ENCODE results near the gene AVEN. TPM values are rescaled to one million over a fixed set of nuclear protein-coding genes. Genes with fewer than 3 reads are reported as not detected.

AVEN gene
- total RNA-seq, 1 experiment from 2014 or later, result 52.4 TPM

DNA sequence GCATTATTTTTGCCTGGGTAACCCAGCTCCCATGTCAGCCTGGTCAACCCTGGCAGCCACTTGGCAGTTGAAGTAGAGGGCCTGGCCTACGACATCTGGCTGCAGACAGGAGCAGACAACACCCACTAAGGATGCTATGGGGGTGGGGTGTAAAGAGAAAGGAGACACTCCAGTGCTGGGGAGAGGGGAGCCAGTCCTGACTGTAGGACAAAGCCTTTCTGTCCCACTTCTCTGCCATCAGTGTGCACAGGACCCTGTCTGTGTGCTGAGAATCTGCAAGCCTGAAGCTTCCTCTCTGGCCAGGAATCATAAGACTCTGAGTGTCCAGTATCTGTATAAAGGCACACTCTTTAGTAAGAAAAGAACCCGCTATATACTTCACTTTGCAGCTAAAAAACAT is 167.0 kb downstream of the AVEN start:
- no peak for DNase-seq (ENCODE audit: low spot score)
- in situ Hi-C loops (cut with HindIII; ENCODE audit: low sequenced_read_pairs), result no loop called here

DNA sequence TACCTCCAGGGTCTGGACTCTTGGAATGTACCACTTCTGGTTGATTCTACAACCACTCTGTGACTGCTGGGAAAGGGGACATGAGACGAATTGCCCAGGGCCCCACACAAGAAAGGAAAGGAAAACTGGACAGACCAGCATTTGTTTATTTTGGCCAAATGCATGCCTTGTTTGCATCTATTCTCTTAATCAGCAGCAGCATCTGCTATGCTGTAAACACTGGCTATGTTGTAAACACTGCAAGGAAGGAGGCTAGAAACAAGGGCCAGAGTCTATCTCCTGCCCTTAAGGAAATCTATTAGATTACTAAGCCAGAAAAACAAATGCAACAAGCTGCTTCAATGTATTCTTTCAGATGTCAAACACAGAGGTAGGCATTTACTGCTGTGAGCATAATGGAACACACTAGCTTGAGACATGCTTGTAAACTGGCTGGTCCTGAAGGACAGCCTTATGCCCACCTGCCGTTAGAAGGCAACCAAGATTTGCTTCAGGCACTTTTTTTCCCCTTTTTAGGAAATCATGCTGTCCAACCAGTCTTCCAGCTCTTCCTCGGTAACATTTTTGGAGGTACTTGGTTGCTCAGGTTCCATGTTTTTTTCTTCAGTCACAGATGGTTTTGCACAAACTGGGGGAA is 172.8 kb downstream of the AVEN start:
- DNase-seq (ENCODE audit: low spot score), result no peak
- in situ Hi-C loops (cut with HindIII; ENCODE audit: low sequenced_read_pairs), result no loop called here

DNA sequence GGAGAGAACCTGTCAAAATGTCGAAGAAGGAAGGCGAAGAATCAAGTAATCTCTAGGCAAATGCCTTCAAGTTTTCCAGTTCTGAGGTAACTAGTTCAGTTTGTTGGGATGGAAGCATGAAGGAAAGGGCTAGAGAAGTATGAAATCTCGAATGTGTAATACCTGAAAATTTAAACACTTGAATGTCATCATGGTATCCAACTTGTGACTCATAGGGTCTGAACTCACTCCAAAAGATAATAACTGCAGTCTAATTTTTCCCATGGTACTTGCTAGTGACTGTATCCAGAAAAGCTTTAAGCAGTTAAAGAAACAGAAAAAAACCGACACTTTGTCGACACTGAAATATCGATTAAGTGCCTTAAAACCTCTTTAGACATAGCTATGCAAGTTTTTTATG is 173.6 kb downstream of the AVEN start:
- in situ Hi-C loops (cut with HindIII; ENCODE audit: low sequenced_read_pairs), result no loop called here
- no peak for DNase-seq (ENCODE audit: low spot score)

DNA sequence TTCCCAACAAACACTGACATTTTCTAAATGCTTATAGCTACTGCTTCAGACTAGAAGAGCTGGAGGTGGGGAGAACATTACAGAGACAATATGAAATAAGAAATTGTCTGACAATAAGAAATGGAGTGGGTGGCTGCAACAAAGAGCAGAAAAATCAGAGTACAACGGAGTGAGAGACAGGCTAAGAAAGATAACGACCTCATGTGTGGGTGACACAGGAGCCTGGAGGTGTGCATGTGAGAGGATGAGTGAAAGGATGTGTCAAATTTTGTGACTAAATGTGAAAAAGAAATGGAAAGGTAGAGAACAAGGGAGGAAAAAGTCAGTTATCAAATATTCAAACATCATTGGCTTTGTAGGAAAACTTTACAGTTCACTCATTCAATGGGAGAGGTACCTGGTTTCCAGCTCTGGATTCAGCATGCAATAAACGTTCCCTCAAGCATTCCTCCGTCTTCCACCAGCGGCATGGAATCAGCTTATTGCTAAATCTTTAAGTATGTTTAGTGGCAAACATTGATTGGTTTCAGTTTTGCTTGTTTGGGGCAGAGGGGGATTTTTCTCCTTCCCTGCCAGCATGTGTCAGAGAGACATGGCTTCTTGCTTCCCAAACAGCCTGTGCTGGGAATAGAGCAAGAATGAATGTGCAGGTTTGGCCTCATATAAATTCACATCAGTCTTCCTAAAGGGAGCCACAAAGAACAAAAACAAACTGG is 174.5 kb downstream of the AVEN start:
- in situ Hi-C loops (cut with HindIII; ENCODE audit: low sequenced_read_pairs), result no loop called here
- no peak for DNase-seq (ENCODE audit: low spot score)

DNA sequence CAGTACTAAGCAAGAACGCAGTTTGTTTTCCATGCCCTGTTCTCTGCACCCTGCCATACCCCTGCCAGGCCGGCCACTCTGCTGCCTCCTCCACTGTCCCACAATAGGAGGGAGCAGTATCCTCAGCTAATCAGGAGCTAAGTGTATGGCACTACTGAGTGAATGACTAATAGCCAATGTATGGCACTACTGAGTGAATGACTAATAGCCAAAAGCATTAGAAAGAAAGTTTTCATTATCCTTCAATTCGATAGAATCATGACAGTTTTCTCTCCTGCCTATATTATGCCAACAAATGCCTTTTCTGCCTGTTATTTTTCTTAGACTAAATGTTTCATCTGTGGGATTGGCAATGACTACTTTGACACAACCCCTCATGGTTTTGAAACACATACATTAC is 178.2 kb downstream of the AVEN start:
- in situ Hi-C loops (cut with HindIII; ENCODE audit: low sequenced_read_pairs), result no loop called here
- no peak for DNase-seq (ENCODE audit: low spot score)

DNA sequence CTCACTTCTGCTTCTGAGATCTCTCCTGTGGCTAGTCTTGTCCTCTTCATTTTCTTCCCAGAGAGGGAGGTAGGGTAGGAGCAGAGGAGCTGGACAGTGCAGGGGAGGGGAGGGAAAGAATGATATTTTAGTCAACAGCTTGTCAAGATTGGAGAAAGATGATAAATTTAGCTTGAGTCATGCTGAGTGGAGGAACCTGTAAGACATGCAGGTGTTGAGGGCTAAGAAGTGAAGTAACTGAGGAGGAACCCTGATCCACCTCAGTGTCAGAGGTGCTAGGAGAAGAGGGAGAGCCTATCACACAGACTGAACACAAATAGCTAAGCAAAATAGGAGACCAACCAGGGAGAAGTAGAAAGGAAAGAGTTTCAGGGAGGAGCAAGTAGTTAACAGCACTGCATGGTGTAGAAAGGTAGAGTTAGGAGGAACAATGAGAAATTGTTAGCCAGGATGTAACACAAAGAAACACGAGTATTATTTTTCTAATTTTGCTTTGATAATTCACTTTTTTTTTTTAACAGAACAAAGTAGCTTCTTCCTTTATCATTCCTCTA is 178.9 kb downstream of the AVEN start:
- DNase-seq (ENCODE audit: low spot score), result no peak
- in situ Hi-C loops (cut with HindIII; ENCODE audit: low sequenced_read_pairs), result no loop called here

DNA sequence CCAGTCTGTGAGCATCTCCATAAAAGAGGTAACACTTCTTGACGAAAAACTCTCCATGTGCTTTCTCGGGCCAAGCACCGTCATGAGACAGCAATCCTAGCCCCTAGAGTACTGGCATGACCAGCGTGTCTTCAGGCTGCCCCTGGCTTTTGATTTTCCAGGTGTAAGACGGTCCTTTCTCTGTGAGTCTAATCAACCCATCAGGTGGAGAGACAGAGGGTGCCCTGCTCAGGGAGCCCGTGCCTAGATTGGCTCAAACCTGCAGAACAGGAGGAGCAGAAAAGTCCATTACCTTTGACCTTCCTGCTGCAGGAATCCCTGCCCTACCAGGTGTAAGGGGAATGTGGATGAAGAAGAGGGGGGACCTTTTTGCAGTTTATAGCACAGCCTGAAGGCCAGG is 180.2 kb downstream of the AVEN start:
- in situ Hi-C loops (cut with HindIII; ENCODE audit: low sequenced_read_pairs), result no loop called here
- no peak for DNase-seq (ENCODE audit: low spot score)

DNA sequence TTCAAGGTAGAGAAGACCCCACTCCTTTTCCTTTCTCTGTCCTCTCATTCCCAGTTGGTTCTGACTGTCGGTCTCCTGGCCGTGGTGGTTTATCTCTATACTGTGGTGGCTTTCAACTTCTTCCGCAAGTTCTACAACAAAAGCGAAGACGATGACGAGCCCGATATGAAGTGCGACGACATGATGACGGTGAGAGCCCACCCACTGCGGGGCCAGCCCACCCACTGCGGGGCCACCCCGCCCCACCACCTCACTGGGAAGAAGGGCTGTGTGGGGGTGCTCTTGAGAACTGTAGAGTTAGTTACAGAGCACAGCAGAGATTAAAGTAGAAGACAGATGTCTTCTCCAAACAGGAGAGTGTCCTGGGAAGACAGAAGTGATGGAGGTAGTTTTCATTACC is 181.3 kb downstream of the AVEN start:
- no peak for DNase-seq (ENCODE audit: low spot score)
- in situ Hi-C loops (cut with HindIII; ENCODE audit: low sequenced_read_pairs), result no loop called here

DNA sequence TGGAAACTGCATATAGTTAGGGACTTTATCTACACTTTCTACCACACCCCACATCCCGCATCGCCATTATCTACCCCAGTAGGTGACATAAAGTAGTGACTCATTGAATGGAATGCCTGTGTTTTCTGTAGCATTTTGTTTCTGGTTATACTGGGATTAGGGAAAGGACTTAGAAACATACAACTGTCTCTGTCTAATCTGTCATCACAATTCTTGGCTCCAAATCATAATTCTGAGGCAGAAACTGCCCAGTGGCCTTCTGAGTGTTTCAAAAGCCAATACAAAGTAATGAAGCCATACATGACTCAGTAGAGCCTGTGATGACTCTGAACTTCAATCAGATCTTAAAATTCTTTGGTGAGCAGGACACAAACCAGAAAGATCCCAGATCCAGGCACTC is 186.4 kb downstream of the AVEN start:
- DNase-seq (ENCODE audit: low spot score), result no peak

DNA sequence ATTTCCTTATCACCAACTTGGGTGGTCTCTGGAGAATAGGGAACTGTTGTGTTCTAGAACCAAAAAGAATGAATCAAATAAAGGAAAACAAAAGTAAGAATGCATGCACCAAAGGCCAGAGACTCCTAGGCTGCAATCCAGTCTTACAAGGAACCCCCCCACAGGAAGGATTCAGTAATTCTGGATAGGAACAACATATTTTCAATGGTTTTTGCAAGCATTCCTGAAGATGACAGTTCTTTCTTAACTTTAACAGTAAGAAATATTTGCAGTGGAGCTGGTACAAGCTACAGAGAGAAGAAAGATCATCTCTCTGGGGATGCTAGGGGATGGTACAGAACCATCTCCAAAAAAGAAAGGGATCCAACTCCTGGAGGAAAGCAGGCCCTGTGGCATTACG is 186.9 kb downstream of the AVEN start:
- in situ Hi-C loops (cut with HindIII; ENCODE audit: low sequenced_read_pairs), result no loop called here
- no peak for DNase-seq (ENCODE audit: low spot score)

More for the DNA sequence above, 186.4 kb downstream of the AVEN start:
- in situ Hi-C loops (cut with HindIII; ENCODE audit: low sequenced_read_pairs), result no loop called here

DNA sequence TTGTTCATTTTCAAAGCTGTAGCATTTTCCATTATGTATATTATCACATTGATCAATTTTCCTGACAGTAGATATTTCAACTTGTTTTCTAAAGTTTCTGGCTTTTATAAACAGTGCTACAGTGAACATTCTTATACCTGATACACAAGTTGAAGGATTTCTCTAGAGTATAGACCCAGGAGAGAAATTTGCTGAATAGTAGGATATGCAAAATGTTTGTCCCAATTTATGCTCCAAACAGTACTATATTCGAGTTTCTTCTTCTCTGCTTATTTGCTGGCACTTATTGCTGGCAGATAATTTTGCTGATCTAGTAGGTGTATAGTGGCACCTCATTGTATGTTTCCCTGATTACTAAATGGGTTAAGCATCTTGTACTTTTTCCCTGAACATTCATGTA is 187.9 kb downstream of the AVEN start:
- in situ Hi-C loops (cut with HindIII; ENCODE audit: low sequenced_read_pairs), result no loop called here

DNA sequence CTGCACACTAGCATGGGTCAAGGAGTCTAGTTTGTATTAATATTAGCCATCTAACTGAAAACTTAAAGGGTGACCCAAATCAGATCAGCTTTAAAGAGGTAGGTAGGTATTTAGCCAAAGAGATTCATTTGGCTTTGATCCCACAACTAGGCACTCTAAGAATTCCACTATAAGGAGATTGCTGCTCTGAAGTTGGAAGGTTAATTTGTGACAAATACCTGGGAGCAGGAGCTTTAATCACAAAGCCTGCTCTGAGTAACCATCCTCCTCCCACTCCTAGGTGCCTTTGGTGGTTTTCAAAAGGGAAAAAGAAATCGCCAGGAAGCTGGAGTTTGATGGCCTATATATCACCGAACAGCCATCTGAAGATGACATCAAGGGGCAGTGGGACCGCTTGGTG is 191.0 kb downstream of the AVEN start:
- in situ Hi-C loops (cut with HindIII; ENCODE audit: low sequenced_read_pairs), result no loop called here
- no peak for DNase-seq (ENCODE audit: low spot score)

More for the DNA sequence above, 187.9 kb downstream of the AVEN start:
- no peak for DNase-seq (ENCODE audit: low spot score)

DNA sequence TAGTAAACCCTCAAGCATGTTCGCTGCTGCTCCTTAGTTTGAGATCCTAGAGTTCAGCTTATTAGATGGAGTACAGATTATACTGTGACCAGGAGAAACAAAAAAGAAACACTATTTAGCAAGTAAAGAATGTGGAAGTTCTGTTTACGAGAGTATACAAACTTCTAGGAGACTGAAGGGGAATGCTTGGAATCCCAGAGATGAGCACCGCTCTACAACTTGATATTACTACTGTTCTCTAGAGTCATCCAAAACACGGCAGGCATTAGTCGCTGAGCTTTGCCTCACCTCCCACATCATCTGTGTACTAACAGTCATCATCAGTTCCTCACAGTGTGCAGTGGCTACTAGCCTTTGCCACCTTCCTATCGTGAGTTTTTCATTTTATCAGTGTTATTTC is 192.1 kb downstream of the AVEN start:
- no peak for DNase-seq (ENCODE audit: low spot score)
- in situ Hi-C loops (cut with HindIII; ENCODE audit: low sequenced_read_pairs), result no loop called here

DNA sequence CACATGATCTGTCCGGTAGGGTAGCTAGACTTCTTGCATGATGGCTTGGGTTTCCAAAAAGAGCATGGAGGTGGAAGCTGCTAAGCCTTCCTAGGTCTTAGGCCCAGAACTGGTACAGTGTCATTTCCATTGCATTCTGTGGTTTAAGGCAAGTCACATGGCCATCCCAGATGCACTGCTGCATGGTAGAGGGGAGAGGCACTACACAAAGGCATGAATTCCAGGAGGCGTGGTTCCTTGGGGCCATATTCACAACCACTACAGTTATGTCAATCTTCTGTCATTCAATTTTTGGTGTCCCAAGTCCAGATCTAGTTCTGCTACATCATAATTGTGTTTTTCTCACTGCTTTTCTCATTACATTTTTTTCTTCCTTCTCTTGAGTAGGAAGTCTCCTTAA is 192.9 kb downstream of the AVEN start:
- in situ Hi-C loops (cut with HindIII; ENCODE audit: low sequenced_read_pairs), result no loop called here
- DNase-seq (ENCODE audit: low spot score), result no peak

DNA sequence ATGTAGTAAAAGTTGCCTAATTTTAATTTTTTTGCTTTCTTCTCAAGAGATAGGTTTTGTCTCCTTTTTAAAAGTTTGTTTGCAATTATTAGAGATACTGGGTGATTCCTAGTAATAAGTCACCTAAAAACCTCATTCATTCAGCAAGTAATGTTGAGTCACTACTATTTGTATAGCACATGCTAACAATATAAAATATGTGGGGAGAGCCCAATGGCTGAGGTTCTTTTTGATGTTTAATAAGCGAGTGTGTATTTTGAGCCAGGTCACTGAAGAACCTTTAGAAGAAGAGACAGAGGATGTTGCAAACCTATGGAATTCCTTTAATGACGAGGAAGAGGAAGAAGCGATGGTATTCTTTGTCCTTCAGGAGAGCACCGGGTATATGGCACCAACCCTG is 194.4 kb downstream of the AVEN start:
- no peak for DNase-seq (ENCODE audit: low spot score)
- in situ Hi-C loops (cut with HindIII; ENCODE audit: low sequenced_read_pairs), result no loop called here

DNA sequence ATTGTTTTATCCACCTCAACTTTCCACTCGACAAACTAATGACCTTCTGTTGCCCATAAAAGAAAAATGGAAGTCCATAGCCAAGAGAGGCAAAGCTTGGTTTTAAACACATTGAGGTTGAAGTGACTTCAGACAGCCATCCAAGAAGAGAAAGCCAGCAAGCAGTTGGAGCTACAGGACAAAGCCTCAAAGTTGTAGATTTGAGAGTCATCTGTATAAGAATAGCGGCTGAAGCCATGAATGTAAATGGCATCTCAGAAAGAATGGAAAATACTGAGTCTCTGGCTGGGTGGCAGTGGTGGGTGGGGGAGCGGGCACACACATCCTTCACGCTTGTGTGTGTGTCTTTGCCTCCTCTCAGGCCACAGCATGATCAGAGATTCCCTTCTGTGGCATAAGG is 194.8 kb downstream of the AVEN start:
- DNase-seq (ENCODE audit: low spot score), result no peak
- in situ Hi-C loops (cut with HindIII; ENCODE audit: low sequenced_read_pairs), result no loop called here

DNA sequence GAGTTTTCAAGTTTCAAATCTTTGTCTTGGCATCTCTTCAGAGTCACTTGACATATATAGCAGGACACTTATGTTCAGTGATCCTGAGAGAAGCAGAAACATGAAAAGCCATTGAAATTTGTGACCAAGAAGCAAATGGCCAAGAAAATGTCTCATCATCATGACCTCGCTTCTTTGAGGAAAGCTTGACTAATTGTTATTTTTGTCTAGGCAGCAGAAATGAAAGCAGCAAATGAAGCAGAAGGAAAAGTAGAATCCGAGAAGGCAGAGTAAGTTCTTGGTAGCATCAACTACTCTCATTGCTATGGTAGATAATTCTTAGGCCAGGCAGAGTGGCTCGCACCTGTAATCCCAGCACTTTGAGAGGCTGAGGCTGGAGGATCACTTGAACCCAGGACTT is 198.4 kb downstream of the AVEN start:
- no peak for DNase-seq (ENCODE audit: low spot score)
- in situ Hi-C loops (cut with HindIII; ENCODE audit: low sequenced_read_pairs), result no loop called here

DNA sequence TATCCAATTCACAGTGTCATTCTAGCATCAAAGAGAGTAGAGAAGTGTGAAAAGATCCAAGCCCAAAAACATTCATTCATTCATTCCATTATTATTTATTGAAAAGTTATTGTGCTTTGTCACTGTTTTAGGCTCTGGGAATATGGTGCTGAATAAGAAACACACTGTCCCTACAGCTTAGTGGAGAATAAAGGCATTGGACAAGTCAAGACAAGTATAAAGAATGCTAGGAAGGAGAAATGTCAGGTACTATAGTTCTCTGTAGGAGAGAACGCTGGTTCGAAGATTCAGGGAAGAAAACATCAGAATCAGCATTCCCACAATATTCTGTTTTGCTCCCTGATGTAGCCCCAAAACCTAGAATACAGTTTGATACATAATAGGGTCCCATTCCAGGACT is 199.5 kb downstream of the AVEN start:
- in situ Hi-C loops (cut with HindIII; ENCODE audit: low sequenced_read_pairs), result no loop called here
- no peak for DNase-seq (ENCODE audit: low spot score)

DNA sequence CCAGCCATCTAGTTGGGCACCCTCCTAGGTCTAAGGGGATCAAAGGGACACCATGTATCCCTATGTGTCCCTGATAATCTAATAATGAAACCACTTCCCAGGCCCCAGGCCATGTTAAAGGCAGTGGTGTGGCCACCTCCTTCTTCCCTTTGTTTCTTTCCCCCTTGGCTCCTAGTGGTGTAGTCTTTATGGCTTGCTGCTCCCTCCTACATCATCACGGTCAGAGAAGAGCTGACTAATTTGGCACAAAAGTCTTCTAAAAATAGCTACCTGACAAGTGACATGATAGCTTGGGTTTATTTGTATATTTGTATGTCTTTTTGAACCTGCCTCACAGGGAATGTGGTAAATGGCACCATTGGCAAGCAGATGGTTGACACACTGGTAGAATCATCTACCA is 201.7 kb downstream of the AVEN start:
- in situ Hi-C loops (cut with HindIII; ENCODE audit: low sequenced_read_pairs), result no loop called here
- no peak for DNase-seq (ENCODE audit: low spot score)

DNA sequence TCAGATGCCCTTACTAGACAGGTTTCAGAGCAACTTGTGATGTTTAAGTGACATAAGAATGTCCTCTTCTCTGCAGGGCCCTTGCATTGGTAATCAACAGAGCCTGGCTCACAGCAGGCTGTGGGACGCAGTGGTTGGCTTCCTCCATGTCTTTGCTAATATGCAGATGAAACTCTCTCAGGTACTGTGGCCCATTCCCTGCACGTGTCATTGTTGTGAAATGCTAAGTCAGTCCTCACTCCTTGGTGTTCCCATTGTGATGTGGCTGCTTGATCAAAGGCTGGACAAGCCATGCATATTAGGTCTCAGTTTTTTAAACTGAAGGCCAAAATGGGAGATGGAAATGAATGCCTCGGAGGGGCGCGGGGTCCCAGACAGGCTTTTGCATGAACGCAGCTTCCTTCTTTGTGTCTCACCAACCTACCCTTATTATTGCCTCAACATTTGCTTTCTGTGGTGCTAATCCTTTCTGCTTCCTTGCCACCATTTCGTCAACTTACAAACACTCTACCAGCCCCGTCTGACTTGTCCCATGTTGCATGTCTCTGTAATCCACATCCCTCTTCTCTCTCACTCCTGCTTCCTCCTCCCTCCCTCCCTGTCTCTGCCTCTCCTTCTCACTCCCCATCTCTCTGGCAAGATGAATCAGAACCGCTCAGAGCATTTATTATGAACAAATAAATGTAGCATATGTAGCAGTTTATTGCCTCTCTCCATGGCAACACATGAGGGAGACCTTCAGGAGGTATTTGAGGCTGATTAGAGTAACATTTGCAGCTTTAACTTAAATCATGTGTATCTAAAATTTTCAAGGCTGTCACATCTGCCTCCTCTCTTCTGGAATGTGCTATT is 203.9 kb downstream of the AVEN start:
- in situ Hi-C loops (cut with HindIII; ENCODE audit: low sequenced_read_pairs), result no loop called here
- DNase-seq (ENCODE audit: low spot score), result no peak

Data from G401 (cell line).